SU-DHL-6 (cell line): ENCODE measurements around the gene ALK.

Experiments used
- H2AFZ ChIP-seq: fragments of 200-600 bp; sonication (generic); 2 replicates; pipeline ENCODE4 v1.6.1; 2014; ENCODE audit warnings: low read depth, mild to moderate bottlenecking, moderate library complexity, mixed read lengths, antibody characterized with exemption, low read length; ENCODE audit not compliant: severe bottlenecking
- H3F3A ChIP-seq: fragments of 200-600 bp; shearing (Covaris generic); 2 replicates; pipeline ENCODE4 v1.6.0; 2016; ENCODE audit warnings: antibody characterized with exemption, mild to moderate bottlenecking; ENCODE audit not compliant: insufficient read depth
- H3K27ac ChIP-seq: fragments of 200-600 bp; sonication (generic); 2 replicates; pipeline ENCODE4 v1.5.1; 2016; ENCODE audit warnings: low read depth, mild to moderate bottlenecking, low read length, moderate library complexity, mixed read lengths
- H3K27me3 ChIP-seq: fragments of 200-600 bp; sonication (generic), shearing (Covaris generic); 2 replicates; pipeline ENCODE4 v1.6.0; 2014; ENCODE audit warnings: mild to moderate bottlenecking, low read length
- H3K36me3 ChIP-seq: fragments of 200-600 bp; sonication (generic); 2 replicates; pipeline ENCODE4 v1.6.1; 2014; ENCODE audit warnings: mild to moderate bottlenecking, low read length, mixed read lengths
- H3K4me2 ChIP-seq: fragments of 300-600, 200-600 bp; shearing (Covaris generic), sonication (generic); 2 replicates; pipeline ENCODE4 v1.6.0; 2014; ENCODE audit warnings: low read length, low read depth, mild to moderate bottlenecking; ENCODE audit not compliant: poor library complexity, severe bottlenecking
- H3K4me3 ChIP-seq: fragments of 200-600 bp; sonication (generic); 2 replicates; pipeline ENCODE4 v1.5.1; 2014; ENCODE audit warnings: antibody characterized with exemption, low read length, mild to moderate bottlenecking, mixed read lengths; ENCODE audit not compliant: insufficient read depth, poor library complexity, severe bottlenecking
- H3K79me2 ChIP-seq: fragments of 200-600 bp; sonication (generic); 2 replicates; pipeline ENCODE4 v1.6.1; 2014; ENCODE audit warnings: mild to moderate bottlenecking, low read length, moderate library complexity; ENCODE audit not compliant: insufficient read depth
- H3K9ac ChIP-seq: fragments of 200-600 bp; sonication (generic); 2 replicates; pipeline ENCODE4 v1.7.0; 2014; ENCODE audit warnings: mild to moderate bottlenecking, low read length
- H3K9me2 ChIP-seq: fragments of 200-600 bp; sonication (generic); replicated peaks from 2 replicates; pipeline ENCODE4 v1.6.1; 2014; ENCODE audit warnings: low read length; ENCODE audit not compliant: insufficient read depth
- H3K9me3 ChIP-seq: fragments of 200-600 bp; sonication (generic); 2 replicates; pipeline ENCODE4 v1.6.1; 2014; ENCODE audit warnings: low read length, mixed read lengths; ENCODE audit not compliant: insufficient read depth
- H4K20me1 ChIP-seq: fragments of 200-600 bp; sonication (generic); 2 replicates; pipeline ENCODE4 v1.6.1; 2014; ENCODE audit warnings: low read depth, mild to moderate bottlenecking, antibody characterized with exemption, low read length, moderate library complexity, mixed read lengths
- CTCF ChIP-seq: fragments of 200-600 bp; sonication (generic); IDR thresholded peaks from one replicate; pipeline ENCODE4 v1.5.1; 2017; ENCODE audit warnings: antibody characterized with exemption, mild to moderate bottlenecking, low read length, moderate library complexity; ENCODE audit not compliant: insufficient read depth, poor library complexity, severe bottlenecking
- EZH2phosphoT487 ChIP-seq: fragments of 200-600 bp; sonication (generic), shearing (Covaris generic); conservative IDR thresholded peaks from 2 replicates; pipeline ENCODE4 v1.6.1; 2018; ENCODE audit warnings: mild to moderate bottlenecking, antibody characterized with exemption, low read length, moderate library complexity, mixed read lengths

ALK gene

GRCh38 chr2:29614295-29614830 is 307.0 kb downstream of the ALK start:
- H3K79me2 ChIP-seq, result no peaks in the 10 kb centered on the region
- H4K20me1 ChIP-seq, result no peaks in the 10 kb centered on the region
- no peak overlapping the region for H3K9ac ChIP-seq
- H3K9me3 ChIP-seq, result no peaks in the 10 kb centered on the region
- no peaks in the 10 kb centered on the region for H3K9me2 ChIP-seq
- TF ChIP-seq EZH2phosphoT487 (no peak), CTCF (no peak)
- H3F3A ChIP-seq, result no peaks in the 10 kb centered on the region
- H3K27ac ChIP-seq, result no peak overlapping the region
- no peak overlapping the region for H3K4me3 ChIP-seq
- no peak overlapping the region for H3K4me2 ChIP-seq
- no peaks in the 10 kb centered on the region for H3K36me3 ChIP-seq
- no peaks in the 10 kb centered on the region for H3K27me3 ChIP-seq
- H2AFZ ChIP-seq, result no peak overlapping the region

GRCh38 chr2:29613792-29614266 is 307.6 kb downstream of the ALK start:
- no peaks in the 10 kb centered on the region for H3K9me3 ChIP-seq
- H3K79me2 ChIP-seq, result no peaks in the 10 kb centered on the region
- H3F3A ChIP-seq, result no peaks in the 10 kb centered on the region
- no peak overlapping the region for H3K4me3 ChIP-seq
- H3K4me2 ChIP-seq, result no peak overlapping the region
- no peak overlapping the region for H3K9ac ChIP-seq
- no peaks in the 10 kb centered on the region for H3K27me3 ChIP-seq
- TF ChIP-seq EZH2phosphoT487 (no peak), CTCF (no peak)
- H3K9me2 ChIP-seq, result no peaks in the 10 kb centered on the region
- H4K20me1 ChIP-seq, result no peaks in the 10 kb centered on the region
- no peaks in the 10 kb centered on the region for H3K36me3 ChIP-seq
- no peak overlapping the region for H2AFZ ChIP-seq
- no peak overlapping the region for H3K27ac ChIP-seq

- no peak overlapping the region for H2AFZ ChIP-seq
- no peak overlapping the region for H3K27ac ChIP-seq
- no peak overlapping the region for H3K4me2 ChIP-seq
- no peak overlapping the region for H3K4me3 ChIP-seq
- H3K36me3 ChIP-seq, result no peaks in the 10 kb centered on the region
- no peaks in the 10 kb centered on the region for H3K27me3 ChIP-seq
- H3K79me2 ChIP-seq, result no peaks in the 10 kb centered on the region
- no peak for TF ChIP-seq CTCF
- TF ChIP-seq EZH2phosphoT487, result no peak
- no peak overlapping the region for H3K9ac ChIP-seq
- no peaks in the 10 kb centered on the region for H3K9me2 ChIP-seq
- H3F3A ChIP-seq, result no peaks in the 10 kb centered on the region
- H4K20me1 ChIP-seq, result no peaks in the 10 kb centered on the region
- H3K9me3 ChIP-seq, result no peaks in the 10 kb centered on the region
Observed at GRCh38 chr2:29613067-29613466, 308.3 kb downstream of the ALK start.
